Tracheal epithelial cell (primary cell): ENCODE results near the gene CNOT4. TPM values are rescaled to one million over a fixed set of nuclear protein-coding genes. Genes with fewer than 3 reads are reported as not detected.

ENCODE experiments used
- total RNA-seq: library from RNA; depleted of rRNA; stranded (reverse); fragments of >200 nt; gene quantifications from 2 replicates; pipeline ENCODE4 v1.2.1, GENCODE V29; 2014

Gene CNOT4, protein sequence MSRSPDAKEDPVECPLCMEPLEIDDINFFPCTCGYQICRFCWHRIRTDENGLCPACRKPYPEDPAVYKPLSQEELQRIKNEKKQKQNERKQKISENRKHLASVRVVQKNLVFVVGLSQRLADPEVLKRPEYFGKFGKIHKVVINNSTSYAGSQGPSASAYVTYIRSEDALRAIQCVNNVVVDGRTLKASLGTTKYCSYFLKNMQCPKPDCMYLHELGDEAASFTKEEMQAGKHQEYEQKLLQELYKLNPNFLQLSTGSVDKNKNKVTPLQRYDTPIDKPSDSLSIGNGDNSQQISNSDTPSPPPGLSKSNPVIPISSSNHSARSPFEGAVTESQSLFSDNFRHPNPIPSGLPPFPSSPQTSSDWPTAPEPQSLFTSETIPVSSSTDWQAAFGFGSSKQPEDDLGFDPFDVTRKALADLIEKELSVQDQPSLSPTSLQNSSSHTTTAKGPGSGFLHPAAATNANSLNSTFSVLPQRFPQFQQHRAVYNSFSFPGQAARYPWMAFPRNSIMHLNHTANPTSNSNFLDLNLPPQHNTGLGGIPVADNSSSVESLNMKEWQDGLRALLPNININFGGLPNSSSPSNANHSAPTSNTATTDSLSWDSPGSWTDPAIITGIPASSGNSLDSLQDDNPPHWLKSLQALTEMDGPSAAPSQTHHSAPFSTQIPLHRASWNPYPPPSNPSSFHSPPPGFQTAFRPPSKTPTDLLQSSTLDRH
- total RNA-seq = 4.0 and 4.3 TPM in 2 replicates

DNA sequence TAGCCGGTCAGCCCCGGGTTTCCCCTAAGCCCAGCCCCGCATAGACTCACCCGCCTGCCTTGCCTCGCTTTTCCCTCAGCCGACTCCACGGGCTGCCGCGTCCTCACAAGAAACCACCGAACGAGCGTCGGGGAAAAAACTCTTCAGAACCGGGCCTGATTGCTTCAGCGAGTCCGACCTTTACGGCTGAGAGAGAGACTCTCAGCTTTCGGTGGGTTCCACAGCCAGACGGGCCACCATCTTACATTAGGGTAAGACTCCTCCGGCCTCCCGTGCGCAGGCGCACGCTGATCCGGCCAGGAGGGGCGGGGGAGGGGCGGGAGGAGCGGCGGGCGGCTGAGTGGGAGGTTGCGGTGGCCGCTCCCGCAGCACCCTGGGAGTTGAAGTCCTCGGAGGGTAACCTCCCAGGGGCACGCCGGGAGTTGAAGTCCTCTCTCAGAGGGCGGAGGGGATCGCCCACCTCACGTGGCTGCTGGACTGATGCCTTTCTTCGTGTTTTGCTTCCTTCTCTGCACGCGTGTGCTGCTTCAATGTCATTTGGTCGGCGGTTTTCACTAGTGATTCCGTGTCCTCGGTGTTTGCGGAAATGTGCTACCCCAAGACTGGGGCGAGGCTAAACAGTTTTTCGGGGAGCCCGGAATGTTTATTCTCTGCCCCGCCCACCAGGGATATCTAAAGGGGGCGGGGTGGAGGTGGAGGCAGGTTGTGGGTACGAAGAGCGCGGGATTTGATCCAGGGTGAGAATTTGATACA lies at the start of gene CNOT4:
Gene CNOT4, minus strand, starts transcription at position 264 of the 753 bp plus-strand sequence. CDS start 71,771 bp downstream, outside the sequence.

DNA sequence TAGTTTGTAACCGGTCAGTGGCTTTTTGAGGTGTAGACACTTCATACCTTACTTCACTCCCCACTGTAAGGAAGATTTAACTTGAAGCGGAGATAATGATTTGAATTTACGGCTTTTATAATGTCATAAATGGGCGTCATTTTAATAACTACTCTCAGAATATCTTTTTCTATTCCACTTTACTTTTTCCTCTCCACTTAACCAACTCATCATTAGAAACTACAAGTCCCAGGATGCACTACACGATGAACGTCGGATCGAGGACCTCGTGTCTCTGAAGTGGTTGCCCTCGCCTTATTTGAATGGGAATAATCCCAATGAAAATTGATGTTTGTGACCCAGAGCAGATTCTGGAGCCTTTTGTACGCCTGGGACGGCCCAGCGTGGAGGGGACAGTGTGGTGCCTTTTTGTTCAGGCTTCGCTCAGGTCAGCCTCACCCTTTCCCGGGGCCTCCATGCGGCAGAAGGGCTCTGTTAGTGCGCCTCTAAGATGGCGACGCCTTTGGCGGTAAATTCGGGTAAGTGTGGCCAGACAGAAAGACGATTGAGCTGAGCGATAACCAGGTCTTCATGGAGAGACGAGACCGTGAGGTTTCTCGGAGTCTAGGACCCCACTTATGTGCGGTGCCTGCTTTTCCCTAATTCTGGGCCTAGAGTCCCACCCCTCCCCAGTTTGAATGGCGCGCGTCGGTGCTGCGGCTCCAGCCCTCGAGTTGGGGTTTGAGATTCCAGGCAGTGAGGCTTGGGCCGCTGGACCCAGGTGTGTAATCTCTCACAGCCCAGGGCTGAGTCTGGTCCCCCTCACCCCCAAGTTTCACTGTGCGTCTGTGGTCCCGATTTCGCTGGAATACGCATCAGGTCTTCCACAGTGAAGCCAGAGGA lies 47.8 kb upstream of the CNOT4 start, which contains the start of gene NUP205:
Gene NUP205, plus strand, starts transcription at position 463 of the 882 bp plus-strand sequence. Its CDS starts 28 bp downstream, at position 491.

Other genes starting within 250 kb of the CNOT4 start
- 59.5 and 67.0 TPM in 2 replicates for gene NUP205, start 47.8 kb upstream of the CNOT4 start, total RNA-seq
- 9.2 and 10.4 TPM in 2 replicates for gene STMP1, start 152.4 kb upstream of the CNOT4 start, total RNA-seq
- not detected in 2 replicates for gene SLC13A4, start 218.1 kb upstream of the CNOT4 start, total RNA-seq
- not detected in 2 replicates for gene FAM180A, start 238.7 kb upstream of the CNOT4 start, total RNA-seq